H1 (cell line): ENCODE results near the gene CIC. TPM values are rescaled to one million over a fixed set of nuclear protein-coding genes. Genes with fewer than 3 reads are reported as not detected.

ENCODE experiments used
- CHD7 ChIP-seq: fragments of 300-600 bp; sonication (generic); IDR thresholded peaks from 2 replicates; pipeline ENCODE4 v1.7.1; 2012; ENCODE audit warnings: low read length, moderate library complexity, mild to moderate bottlenecking, inconsistent platforms; ENCODE audit not compliant: insufficient replicate concordance
- polyA plus RNA-seq, 7 experiments: library from polyadenylated mRNA; depleted of rRNA in 3 of 7; stranded (reverse) in 5 of 7; unstranded in 2 of 7; fragments of >200 nt in 5 of 7; fragments of 200-250 nt in 2 of 7; gene quantifications; 1 replicate in 5 of 7; 2 replicates in 1 of 7; 4 replicates in 1 of 7; pipeline versions ENCODE4 v1.2.1 to v1.2.3, GENCODE V29; 2011 to 2013; ENCODE audit warnings: missing spikeins in 2 of 7, mixed read lengths in 2 of 7
- total RNA-seq: library from RNA; stranded (reverse); fragmentation: NEBNext Ultra II Directional; extraction: Animal tissue kit (Norgen Biotek cat#: 25700); gene quantifications from 2 replicates; pipeline ENCODE4 v1.2.1, GENCODE V29; 2021

The CIC gene
- total and polyA plus RNA-seq, 2 of the 8 experiments (the other 6 are each of a cell fraction or from before 2014, with no cell fraction given), result 13.2 to 43.6 TPM

- no peak for TF ChIP-seq CHD7
Observed at GRCh38 chr19:42322305-42322704, 53.3 kb downstream of the CIC start (continued).
